Liver (tissue), 9 donors: ENCODE measurements around the gene ITGA11. TPM values are rescaled to one million over a fixed set of nuclear protein-coding genes. Genes with fewer than 3 reads are reported as not detected.

Source experiments
- DNase-seq: peaks from one replicate; pipeline ENCODE4 v3.0.0-alpha.2; 2017; ENCODE audit warnings: low spot score
- H3K27ac ChIP-seq, 2 donors: one replicate each; pipeline ENCODE4 v1.7.0; 2013; ENCODE audit warnings: inconsistent platforms in 2 of 2, low read length in 2 of 2, control low read depth in 1 of 2, low read depth in 1 of 2, mild to moderate bottlenecking in 1 of 2
- H3K27me3 ChIP-seq, 4 donors: one replicate each; pipeline versions ENCODE4 v1.6.1 to v1.7.0; 2013; ENCODE audit warnings: low read length in 3 of 4, inconsistent platforms in 1 of 4, mild to moderate bottlenecking in 1 of 4, moderate library complexity in 1 of 4; ENCODE audit not compliant: control insufficient read depth in 4 of 4, insufficient read depth in 4 of 4
- H3K36me3 ChIP-seq, 4 donors: one replicate each; pipeline versions ENCODE4 v1.6.1 to v1.7.0; 2013; ENCODE audit warnings: low read length in 3 of 4, mild to moderate bottlenecking in 3 of 4, low read depth in 1 of 4, moderate library complexity in 1 of 4; ENCODE audit not compliant: control insufficient read depth in 4 of 4, insufficient read depth in 3 of 4
- H3K4me1 ChIP-seq, 4 donors: one replicate each; pipeline versions ENCODE4 v1.6.1 to v1.7.0; 2013; ENCODE audit warnings: low read length in 3 of 4, mild to moderate bottlenecking in 3 of 4, moderate library complexity in 1 of 4; ENCODE audit not compliant: control insufficient read depth in 4 of 4, insufficient read depth in 4 of 4
- H3K4me3 ChIP-seq, 3 donors: one replicate each; pipeline versions ENCODE4 v1.6.1 to v1.7.0; 2013; ENCODE audit warnings: low read length in 3 of 3, control low read depth in 1 of 3, low read depth in 1 of 3, mild to moderate bottlenecking in 1 of 3
- H3K9ac ChIP-seq, 2 donors: one replicate each; pipeline ENCODE4 v1.7.0; 2013; ENCODE audit warnings: low read length in 2 of 2, mild to moderate bottlenecking in 2 of 2, moderate library complexity in 2 of 2, control low read depth in 1 of 2, low read depth in 1 of 2
- H3K9me3 ChIP-seq, 4 donors: one replicate each; pipeline versions ENCODE4 v1.6.1 to v1.7.0; 2013; ENCODE audit warnings: low read length in 3 of 4; ENCODE audit not compliant: control insufficient read depth in 4 of 4
- ATF3 ChIP-seq: IDR thresholded peaks from 2 replicates; pipeline ENCODE4 v1.6.1; 2016; ENCODE audit warnings: antibody characterized with exemption
- CTCF ChIP-seq: fragments of 150-350 bp; IDR thresholded peaks from 2 replicates; pipeline ENCODE4 v1.5.1; 2017; ENCODE audit warnings: improper control_type of control experiment, low read depth, low read length; ENCODE audit not compliant: missing input control
- EGR1 ChIP-seq, 2 donors: IDR thresholded peaks; 2 replicates each; pipeline ENCODE4 v1.6.1; 2016 to 2018; ENCODE audit warnings: antibody characterized with exemption in 2 of 2, low read depth in 2 of 2
- FOXA1 ChIP-seq: IDR thresholded peaks from 2 replicates; pipeline ENCODE4 v1.6.1; 2016; ENCODE audit warnings: antibody characterized with exemption
- FOXA2 ChIP-seq: IDR thresholded peaks from 2 replicates; pipeline ENCODE4 v1.6.1; 2016; ENCODE audit warnings: antibody characterized with exemption
- GABPA ChIP-seq, 2 donors: IDR thresholded peaks in 1 of 2; conservative IDR thresholded peaks in 1 of 2; 2 replicates each; pipeline ENCODE4 v1.6.1; 2016; ENCODE audit warnings: antibody characterized with exemption in 2 of 2, mild to moderate bottlenecking in 1 of 2, moderate library complexity in 1 of 2
- HNF4G ChIP-seq: IDR thresholded peaks from 2 replicates; pipeline ENCODE4 v1.6.1; 2016; ENCODE audit warnings: antibody characterized with exemption
- JUND ChIP-seq, 2 donors: IDR thresholded peaks; 2 replicates each; pipeline ENCODE4 v1.6.1; 2016; ENCODE audit warnings: antibody characterized with exemption in 2 of 2
- MAX ChIP-seq: IDR thresholded peaks from 2 replicates; pipeline ENCODE4 v1.6.1; 2016; ENCODE audit warnings: antibody characterized with exemption
- RAD21 ChIP-seq, 2 donors: IDR thresholded peaks; 2 replicates each; pipeline ENCODE4 v1.6.1; 2016; ENCODE audit warnings: antibody characterized with exemption in 2 of 2, mild to moderate bottlenecking in 2 of 2
- REST ChIP-seq: IDR thresholded peaks from 2 replicates; pipeline ENCODE4 v1.6.1; 2016; ENCODE audit warnings: antibody characterized with exemption, mild to moderate bottlenecking
- RXRA ChIP-seq, 2 donors: IDR thresholded peaks; 2 replicates each; pipeline ENCODE4 v1.6.1; 2017 to 2018; ENCODE audit warnings: antibody characterized with exemption in 2 of 2, mild to moderate bottlenecking in 1 of 2
- SP1 ChIP-seq: IDR thresholded peaks from 2 replicates; pipeline ENCODE4 v1.6.1; 2018; ENCODE audit warnings: antibody characterized with exemption, mild to moderate bottlenecking
- TAF1 ChIP-seq: conservative IDR thresholded peaks from 2 replicates; pipeline ENCODE4 v1.6.1; 2016; ENCODE audit warnings: antibody characterized with exemption, mild to moderate bottlenecking
- YY1 ChIP-seq: IDR thresholded peaks from 2 replicates; pipeline ENCODE4 v1.6.1; 2016; ENCODE audit warnings: antibody characterized with exemption, mild to moderate bottlenecking
- ZBTB33 ChIP-seq: IDR thresholded peaks from 2 replicates; pipeline ENCODE4 v1.6.1; 2016; ENCODE audit warnings: antibody characterized with exemption
- WGBS: extraction: QIAGEN DNeasy Blood & Tissue Kit; methylation state at CpG from one replicate; pipeline ENCODE4 v1.1.7; 2013; 5-methylcytosine and 5-hydroxymethylcytosine counted together
- polyA plus RNA-seq, 2 donors: library from polyadenylated mRNA; stranded (reverse) in 1 of 2; unstranded in 1 of 2; fragments of 200-250 nt in 1 of 2; fragments of >200 nt in 1 of 2; fragmentation: Nextera tagmentation in 1 of 2; extraction: Ambion mirVana in 1 of 2; gene quantifications; one replicate each; pipeline versions ENCODE4 v1.2.1 to v1.2.3, GENCODE V29; 2013 to 2015
- total RNA-seq, 2 donors: library from RNA; depleted of rRNA; stranded (reverse); fragments of >200 nt; gene quantifications; one replicate each; pipeline ENCODE4 v1.2.3, GENCODE V29; 2014
- donor health status: healthy.
- donor health status: healthy.
- donor health status: healthy.
- donor health status: healthy.
- donor health status: healthy.

ITGA11 gene
- total and polyA plus RNA-seq, 4 donors, result 0.32 to 1.0 (median 0.67) TPM

GRCh38 chr15:68317281-68318007 lies 114.5 kb downstream of the ITGA11 start:
- WGBS, result 90% methylated on average over 16 of the region's 16 CpGs
- DNase-seq, result no peak
- Histone ChIP-seq H3K4me1 (no peaks in the 10 kb centered on the region), H3K27me3 (no peaks in the 10 kb centered on the region), H3K27ac (no peak overlapping the region), H3K4me3 (no peak overlapping the region), H3K9me3 (no peaks in the 10 kb centered on the region), H3K36me3 (no peaks in the 10 kb centered on the region), H3K9ac (no peak overlapping the region)
- TF ChIP-seq FOXA1 (no peak), ZBTB33 (no peak), RXRA (IDR thresholded peaks at IDR 0.05) (no peak), YY1 (no peak), RAD21 (IDR thresholded peaks at IDR 0.05) (no peak), REST (no peak), MAX (no peak), JUND (IDR thresholded peaks at IDR 0.05) (no peak), EGR1 (IDR thresholded peaks at IDR 0.05; ENCODE audit: low read depth in 2 of 2) (no peak), CTCF (no peak), SP1 (no peak), ATF3 (no peak), GABPA (IDR thresholded peaks at IDR 0.05 in 1 of 2, conservative IDR thresholded peaks at IDR 0.05 in 1 of 2) (no peak), FOXA2 (no peak), HNF4G (no peak), TAF1 (no peak)
